GM19238 (cell line): ENCODE measurements around the gene WDR64.

Source experiments
- DNase-seq: peaks from one replicate; pipeline ENCODE4 v3.0.0; 2011; ENCODE audit warnings: low spot score; ENCODE audit not compliant: insufficient read length

WDR64 gene

DNA sequence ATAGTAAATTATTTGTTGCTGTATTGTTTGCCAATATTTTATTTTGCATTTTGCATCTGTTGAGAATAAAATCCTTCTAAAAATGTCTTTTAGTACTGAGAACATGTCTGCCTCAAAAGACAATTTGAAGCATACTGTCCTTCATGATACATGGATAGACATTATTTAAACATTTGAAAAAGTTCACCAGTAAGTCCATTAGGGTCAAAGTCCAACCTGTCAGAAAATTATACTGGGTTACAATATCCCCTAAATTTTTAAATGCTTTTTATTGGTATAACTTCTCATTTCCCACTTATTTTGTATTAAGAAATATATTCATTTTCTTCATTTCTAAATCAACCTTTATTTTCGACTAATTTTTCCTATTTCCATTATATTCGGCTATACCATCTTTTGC is 21.2 kb upstream of the WDR64 start:
- DNase-seq: no peak

GRCh38 chr1:241631674-241632073 is 20.4 kb upstream of the WDR64 start:
- no peak for DNase-seq

DNA sequence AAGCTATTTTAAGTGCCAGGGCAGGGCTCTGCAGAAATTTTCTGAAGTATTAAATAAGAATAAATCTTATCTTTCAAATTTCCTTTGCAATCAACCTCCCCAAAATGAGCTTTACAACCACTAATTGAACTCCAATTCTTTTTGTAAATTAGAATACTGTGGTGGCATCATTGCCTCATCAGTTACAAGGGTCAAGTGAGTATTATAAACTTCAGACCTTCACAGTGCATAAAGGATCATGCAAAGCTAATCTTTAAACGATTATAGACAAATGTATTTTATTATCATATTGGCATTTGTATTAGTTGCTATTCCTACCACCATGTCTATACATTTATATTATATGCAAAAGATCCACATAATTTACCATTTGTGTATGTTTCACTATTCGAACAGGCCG is 19.1 kb upstream of the WDR64 start:
- DNase-seq: no peak

DNA sequence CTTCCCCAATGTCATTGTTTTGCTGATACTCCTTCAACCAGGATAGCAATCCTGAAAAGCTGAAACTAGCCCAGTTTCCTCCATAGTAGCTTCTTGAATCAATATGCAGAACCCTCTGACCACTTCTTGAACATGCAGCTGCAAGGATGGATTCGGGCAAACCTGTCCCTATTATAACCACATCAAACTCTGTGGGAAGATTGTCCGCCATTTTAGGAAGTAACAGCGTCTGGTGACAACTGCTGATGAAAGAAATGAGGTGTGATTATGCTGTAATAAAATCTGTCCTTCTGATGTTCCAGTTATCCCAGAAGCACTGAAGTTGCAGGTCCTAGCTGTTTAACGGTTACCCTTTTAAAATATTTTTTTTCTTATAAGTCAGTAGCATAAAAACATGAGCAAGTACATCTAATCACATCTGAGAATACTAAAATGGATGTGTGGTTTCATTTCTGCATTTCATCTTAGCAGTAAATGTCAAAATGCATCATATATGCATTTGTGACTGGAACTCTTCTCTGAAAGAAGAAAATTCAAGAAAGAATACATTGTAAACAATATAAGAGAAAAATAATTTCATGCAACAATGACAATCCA is 16.4 kb upstream of the WDR64 start:
- DNase-seq: no peak

GRCh38 chr1:241636291-241636690 is 15.8 kb upstream of the WDR64 start:
- no peak for DNase-seq

DNA sequence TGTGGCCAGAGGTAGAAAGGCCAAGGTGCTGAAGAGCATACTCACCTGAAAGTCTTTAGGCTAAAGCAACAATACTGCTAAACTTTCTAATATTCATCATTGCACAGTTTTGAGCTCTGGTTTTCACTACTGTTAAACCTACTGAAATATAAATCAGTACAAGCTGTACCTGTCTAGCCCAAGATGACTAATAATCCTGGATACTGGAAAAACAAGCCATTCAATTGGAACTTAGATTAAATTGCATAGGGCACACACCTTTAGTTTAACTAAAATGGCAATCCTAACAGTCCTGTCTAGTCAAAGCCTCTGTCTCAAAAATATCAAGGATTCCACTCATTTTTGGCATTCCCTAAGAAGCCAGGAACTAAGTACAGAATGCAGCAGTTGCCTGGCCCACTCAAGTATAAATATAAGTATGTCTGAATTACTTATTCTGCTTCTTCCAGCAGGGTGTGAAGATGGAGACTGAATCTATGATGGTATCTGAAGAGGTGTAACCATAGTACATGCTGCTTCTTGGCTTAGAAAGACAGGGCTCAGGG is 15.0 kb upstream of the WDR64 start:
- no peak for DNase-seq

DNA sequence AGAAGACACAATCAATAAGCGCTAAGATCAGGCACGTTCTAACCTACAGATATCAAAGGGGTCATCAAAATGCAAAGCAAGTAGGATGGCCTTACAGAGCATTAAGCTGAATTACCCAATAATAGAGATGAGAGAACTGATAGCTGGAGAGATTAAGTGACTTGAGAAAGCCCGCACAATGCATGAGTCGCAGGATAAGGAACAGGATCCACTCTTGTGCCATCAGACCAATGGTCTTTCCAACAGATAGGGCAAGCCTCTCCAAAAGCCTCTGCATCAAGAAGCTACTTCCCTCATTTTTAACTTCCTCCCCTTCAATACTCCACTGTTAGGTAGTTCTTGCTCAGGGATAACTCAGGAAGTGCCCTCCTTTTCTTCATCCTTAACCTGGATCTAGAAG is 14.5 kb upstream of the WDR64 start:
- no peak for DNase-seq

DNA sequence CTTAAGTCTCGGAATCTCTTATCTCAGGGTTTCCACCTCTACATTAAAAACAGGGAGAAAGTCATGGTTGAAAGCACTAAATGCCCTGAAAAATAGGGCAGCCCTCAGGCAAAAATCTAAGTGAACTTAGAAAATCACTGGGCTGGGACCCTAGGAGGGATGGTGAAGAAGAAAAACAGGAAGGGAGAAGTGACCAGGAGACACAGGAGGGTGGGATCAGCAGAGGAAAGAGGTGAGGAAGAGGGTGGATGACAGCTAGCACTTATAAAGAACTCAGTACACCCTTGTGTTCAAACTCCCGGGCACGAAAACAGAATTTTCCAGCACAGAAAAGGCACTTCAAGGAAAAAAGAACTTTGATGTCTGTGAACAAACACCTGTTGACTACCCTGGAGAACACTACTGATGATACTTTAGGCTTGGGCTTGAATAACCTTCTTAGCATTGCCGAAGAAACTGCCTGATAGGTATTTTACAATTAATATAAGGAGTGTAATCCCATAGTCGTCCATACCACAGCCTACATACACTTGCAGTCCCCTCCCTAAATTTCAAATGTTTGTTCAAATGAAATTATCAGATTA is 13.9 kb upstream of the WDR64 start:
- no peak for DNase-seq

- DNase-seq: peak; percentile 10
Observed at GRCh38 chr1:241638909-241639622, 13.0 kb upstream of the WDR64 start.

DNA sequence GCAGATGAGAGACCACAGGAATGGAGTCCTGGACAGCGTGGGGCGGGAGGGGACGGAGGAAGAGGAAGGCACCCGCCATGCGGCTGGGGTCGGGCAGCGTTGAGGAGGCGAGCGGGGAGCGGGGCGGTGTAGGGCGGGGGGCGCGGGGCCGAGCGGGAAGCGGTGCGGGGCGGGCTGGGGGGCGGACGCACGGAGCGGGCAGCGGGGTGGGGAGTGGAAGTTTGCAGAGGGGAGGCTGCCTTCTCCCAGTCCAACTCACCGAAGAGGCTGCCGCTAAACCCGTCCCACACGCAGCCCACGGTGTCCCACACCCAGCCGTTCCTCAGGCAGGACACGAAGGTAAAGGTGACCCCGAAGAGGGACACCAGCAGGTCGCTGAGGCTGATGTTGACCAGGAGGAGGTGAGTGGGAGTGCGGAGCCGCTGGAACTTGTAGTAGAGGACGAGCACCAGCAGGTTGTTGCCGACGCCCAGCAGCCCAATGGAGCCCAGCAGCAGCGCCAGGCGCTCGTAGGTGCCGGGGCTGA is 12.4 kb upstream of the WDR64 start:
- DNase-seq: no peak

- DNase-seq: peak; percentile 91
Observed at GRCh38 chr1:241640149-241640866, 11.8 kb upstream of the WDR64 start, which contains the start of the genes CHML and OPN3. CHML (minus strand) TSS chr1:241640369; CDS start chr1:241635766, 4,603 bp downstream. OPN3 (minus strand) TSS chr1:241640369; CDS start chr1:241640254, 115 bp downstream.

- no peak for DNase-seq
Observed at GRCh38 chr1:241640867-241641622, 11.0 kb upstream of the WDR64 start.

DNA sequence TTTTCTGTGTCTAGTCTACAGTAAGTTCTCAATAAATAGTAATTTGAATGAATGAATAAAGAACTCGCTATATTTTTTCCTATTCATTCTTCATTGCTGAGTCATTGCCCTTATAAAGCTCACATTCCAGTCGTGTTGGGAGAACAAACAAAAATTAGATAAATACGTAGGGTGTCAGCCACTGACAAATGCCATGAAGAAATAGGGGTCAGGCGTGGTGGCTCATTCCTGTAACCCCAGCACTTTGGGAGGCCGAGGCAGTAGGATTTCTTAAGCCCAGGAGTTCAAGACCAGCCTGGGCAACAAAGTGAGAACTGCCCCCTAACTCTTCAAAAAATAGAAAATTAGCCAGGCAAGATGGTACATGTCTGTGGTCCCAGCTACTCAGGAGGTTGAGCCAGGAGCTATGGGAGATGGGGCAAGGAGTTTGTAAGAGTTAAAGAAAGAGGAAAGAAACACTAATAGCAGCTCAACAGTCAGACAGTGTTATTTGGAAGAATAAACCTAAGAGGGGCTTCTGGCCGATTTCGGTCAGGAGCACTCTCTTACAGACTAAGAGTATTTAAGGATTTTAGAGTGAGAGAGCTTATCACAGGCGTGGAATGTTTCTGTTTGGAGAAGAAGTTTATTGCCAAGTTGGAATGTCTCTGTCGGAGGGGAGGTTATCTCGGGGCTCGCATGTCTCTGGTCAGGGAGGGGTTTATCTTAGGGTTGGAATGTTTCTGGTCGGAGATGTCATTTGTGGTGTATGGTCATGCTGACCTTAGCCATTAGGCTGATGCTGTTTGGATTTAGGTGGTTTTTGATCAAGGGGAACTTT is 10.1 kb upstream of the WDR64 start:
- DNase-seq: no peak

DNA sequence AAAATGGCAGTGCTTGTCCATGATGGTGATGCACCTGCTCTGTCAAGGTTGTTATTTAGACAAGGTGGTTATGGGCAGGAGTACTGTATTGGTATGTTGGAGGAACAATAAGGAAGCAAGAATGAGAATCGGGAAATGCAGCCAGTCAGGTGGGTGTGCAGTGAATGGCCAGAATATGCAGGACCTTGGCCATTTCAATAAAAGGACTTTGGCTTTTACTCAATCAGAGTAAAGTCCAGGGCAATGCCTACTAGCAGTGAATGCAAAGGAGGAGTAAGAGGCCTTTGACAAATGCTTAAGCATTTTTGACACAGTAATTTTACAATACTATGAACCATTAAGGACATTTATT is 9.5 kb upstream of the WDR64 start:
- DNase-seq: no peak

DNA sequence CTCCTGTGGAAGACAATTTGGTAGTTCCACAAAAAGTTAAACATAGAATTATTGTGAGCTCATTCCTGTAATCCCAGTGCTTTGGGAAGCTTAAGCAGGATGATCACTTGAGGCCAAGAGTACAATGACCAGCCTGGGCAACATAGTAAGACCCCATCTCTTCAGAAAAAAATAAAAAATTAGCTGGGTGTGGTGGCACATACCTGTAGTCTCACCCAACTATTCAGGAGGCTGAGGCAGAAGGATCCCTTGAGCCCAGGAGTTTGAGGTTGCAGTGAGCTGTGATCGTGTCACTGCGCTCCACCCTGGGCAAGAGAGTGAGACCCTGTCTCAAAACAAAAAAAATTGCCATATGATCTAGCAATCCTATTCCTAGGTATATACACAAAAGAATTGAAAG is 7.8 kb upstream of the WDR64 start:
- DNase-seq: no peak

DNA sequence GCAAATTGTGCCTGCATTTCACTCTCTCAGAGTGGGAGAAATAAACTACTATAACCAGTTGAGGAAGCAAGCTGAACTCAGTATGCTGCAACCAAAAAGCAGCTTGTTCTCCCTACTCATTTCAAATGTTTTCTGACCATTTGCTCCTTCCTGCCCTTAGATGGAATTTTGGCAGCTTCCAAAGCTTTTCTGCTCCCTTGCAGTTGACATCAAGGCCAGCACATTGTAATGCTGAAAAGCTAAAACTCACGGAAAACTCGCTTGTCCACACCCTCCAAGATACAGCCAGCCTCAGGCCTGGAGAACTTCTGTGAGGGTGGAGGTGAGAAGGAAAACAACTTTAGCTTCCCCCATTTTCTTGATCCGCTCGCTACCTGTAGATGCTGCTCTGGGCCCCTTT is 6.9 kb upstream of the WDR64 start:
- DNase-seq: no peak

DNA sequence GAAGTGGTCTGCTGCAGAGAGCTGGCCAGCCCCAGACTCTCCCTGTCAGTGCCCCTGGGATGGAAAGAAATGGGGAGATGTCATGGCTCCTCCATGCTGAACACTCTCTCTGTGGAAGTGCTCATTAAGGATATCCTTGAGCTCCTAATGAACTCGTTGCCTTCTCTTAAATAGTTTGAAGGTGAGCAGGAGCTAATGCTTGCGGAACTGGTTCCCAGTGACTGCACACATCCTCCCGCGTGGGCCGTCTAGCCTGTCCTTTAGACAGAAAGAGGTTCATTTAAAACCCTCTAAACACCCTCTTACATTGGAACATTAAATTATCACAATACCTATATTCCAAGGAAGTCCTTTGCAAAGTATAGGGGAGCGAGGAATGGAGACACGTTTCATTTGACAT is 5.9 kb upstream of the WDR64 start:
- no peak for DNase-seq

- no peak for DNase-seq
Observed at GRCh38 chr1:241647658-241648057, 4.4 kb upstream of the WDR64 start.

GRCh38 chr1:241648159-241648558 is 3.9 kb upstream of the WDR64 start:
- no peak for DNase-seq

GRCh38 chr1:241654019-241654418 is 1.9 kb downstream of the WDR64 start:
- DNase-seq: no peak
